Skin epidermis (tissue), 12 donors: ENCODE results near the gene U2AF1L4.

ENCODE experiments used
- H3K27ac ChIP-seq, 21 experiments: fragments of 200-600 bp; sonication (generic) in 11 of 21; one replicate each; pipeline ENCODE4 v1.5.0; 2020; ENCODE audit warnings: mild to moderate bottlenecking in 3 of 21, inconsistent platforms in 2 of 21, moderate library complexity in 2 of 21
- H3K4me3 ChIP-seq, 7 experiments: fragments of 200-600 bp; sonication (generic) in 2 of 7; one replicate each; pipeline ENCODE4 v1.5.0; 2020; ENCODE audit warnings: inconsistent platforms in 2 of 7, mild to moderate bottlenecking in 2 of 7, moderate library complexity in 1 of 7

U2AF1L4 gene

DNA sequence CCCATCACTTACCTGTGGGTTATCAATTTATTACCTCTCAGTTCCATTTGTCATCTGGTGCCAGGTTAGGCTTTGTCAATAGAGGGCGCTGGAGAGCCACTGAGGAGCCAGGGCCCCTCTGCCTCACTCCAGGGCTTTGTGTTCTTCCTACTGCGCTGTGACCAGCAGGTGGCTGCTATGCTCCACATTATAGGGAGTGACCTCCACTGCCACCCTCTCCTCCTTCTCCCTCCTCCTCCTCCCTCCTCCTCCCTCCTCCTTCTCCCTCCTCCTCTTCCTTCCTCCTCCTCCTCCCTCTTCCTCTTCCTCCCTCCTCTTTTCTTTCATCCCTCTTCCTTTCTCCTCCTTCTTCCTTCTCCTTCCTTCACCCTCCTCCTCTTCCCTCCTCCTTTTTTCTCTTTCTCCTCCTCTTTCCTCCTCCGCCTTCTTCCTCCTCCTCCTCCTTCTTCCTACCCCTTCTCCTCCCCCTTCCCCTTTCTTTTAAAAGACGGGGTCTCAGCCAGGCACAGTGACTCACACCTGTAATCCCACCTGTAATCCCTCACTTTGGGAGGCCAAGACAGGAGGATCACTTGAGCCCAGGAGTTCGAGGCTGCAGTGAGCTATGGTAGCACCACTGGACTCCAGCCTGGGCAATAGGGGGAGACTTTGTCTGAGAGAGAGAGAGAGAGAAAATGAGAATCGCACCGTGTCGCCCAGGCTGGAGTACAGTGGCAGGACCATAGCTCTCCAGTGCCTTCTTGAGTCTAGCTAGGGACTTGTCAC, 51.2 kb downstream of the U2AF1L4 start:
- no peak overlapping the region for H3K27ac ChIP-seq

DNA sequence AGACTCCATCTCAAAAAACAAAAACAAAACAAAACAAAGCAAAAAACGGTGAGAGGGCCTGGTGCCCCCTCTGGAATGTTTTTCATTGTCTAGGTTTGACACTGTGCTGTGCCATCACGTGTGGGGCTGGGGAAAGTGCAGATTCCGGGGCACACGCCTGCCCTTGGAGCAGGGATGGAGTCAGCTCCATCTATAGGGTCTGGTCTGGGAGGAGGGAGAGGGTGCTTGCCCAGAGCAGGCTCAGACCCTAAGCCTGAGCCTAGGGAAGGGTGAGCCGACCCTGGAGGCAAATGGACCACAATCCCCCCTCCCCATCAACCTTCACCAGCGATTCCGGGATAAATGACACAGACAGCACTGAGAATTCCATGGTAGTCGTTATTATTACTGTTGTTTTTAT, 51.8 kb downstream of the U2AF1L4 start:
- Histone ChIP-seq H3K27ac (no peak overlapping the region), H3K4me3 (no peak overlapping the region)

More for the DNA sequence above, 51.2 kb downstream of the U2AF1L4 start:
- H3K4me3 ChIP-seq = no peak overlapping the region
